Inflammatory macrophage treated with lipopolysaccharide for 1 hour (primary cell): ENCODE measurements around the gene DCLK2.

Experiments used
- DNase-seq, 2 donors: peaks; one replicate each; pipeline ENCODE4 v3.0.0-alpha.2; 2020 to 2022

The DCLK2 gene

DNA sequence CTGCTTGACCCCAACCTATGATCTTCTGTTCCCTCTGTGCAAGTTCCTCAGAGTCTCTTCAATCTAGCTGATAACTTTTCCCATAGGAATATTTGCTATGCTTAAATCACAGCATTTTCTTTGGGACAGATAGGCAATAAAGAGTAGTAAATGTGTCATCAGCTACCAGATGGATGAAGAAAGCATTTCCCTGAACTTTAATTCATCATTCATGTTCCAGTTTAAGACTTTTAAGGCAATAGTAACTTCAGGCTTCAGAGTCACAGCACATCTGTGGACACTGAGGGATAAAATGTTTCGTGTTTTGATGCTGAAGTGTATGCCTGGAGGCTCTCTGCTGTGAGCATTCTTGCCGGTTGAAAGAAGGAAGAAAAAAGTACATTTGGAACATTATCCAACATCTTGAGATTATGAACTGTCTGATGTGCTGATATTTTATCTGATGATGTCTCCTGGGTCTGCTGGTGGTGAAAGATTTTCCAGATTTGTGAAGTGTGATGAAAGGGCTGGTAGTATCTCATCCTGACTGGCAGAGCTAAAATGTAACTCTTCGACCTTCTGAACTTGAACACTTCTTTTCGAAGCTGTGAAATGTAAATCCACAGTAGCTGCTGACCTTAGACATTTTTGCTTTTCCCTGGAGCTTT is 133.7 kb downstream of the DCLK2 start:
- no peak for DNase-seq

DNA sequence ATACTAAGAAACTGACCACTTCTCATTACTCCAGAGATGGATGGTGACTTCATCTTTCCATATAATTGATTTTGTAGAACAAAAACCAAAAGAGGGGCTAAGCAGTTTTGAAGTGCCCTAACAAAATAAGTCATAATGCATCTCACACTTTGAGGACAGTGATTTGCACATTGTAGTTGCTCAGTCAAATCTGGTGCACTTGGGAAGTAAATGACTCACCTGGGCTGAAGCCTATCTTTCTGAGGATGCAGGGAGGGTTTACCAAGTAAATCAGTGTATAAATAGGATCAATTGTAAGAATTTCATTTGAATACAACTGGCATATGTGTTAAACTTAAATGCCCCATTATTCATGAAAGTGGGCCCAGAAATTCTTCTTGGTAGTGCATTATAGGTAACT is 134.2 kb downstream of the DCLK2 start:
- no peak for DNase-seq

GRCh38 chr4:150212927-150213326 is 134.7 kb downstream of the DCLK2 start:
- DNase-seq = no peak

- no peak for DNase-seq
Measured at GRCh38 chr4:150215601-150216000, 137.4 kb downstream of the DCLK2 start.

GRCh38 chr4:150216726-150217125 is 138.5 kb downstream of the DCLK2 start:
- DNase-seq = no peak

DNA sequence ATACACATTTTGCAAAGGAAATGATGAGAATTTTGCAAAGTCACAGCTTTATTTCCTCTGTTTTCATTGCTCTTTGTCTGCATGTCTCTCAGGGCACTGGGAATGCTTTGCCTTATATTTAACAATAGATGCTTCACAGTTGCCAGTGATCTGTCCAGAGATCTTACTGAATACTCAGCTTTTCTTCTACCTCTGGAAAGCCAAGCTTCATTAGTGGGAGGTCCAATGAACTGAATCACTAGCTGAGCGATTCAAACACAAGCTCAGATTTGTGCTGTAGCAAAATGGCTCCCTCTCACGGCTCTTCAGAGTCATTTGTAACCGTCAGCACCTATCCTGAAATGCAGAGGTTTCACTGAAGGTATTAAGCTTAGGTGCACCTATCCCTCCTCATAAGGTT is 138.9 kb downstream of the DCLK2 start:
- no peak for DNase-seq

- no peak for DNase-seq
Measured at GRCh38 chr4:150217808-150218207, 139.6 kb downstream of the DCLK2 start.

DNA sequence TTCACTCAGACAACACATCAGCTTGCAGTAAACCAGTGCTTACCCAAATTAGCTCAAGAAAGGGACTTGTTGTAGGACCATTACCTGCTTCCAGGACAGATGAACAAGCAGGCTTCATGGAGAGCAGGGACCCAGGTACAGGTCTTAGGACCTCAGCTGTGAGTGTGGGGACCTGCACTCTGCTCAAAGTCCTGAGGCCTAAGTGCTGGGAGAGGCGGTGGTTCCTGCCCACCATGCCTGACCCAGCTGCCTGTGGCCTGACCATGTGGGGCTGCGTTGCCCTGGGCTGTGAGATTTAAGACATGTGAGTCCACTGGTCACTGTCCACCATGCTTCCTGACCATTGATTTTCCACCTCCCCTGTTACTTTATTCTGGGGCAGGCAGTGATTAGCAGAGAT is 140.2 kb downstream of the DCLK2 start:
- no peak for DNase-seq

GRCh38 chr4:150219841-150220240 is 141.6 kb downstream of the DCLK2 start:
- no peak for DNase-seq

DNA sequence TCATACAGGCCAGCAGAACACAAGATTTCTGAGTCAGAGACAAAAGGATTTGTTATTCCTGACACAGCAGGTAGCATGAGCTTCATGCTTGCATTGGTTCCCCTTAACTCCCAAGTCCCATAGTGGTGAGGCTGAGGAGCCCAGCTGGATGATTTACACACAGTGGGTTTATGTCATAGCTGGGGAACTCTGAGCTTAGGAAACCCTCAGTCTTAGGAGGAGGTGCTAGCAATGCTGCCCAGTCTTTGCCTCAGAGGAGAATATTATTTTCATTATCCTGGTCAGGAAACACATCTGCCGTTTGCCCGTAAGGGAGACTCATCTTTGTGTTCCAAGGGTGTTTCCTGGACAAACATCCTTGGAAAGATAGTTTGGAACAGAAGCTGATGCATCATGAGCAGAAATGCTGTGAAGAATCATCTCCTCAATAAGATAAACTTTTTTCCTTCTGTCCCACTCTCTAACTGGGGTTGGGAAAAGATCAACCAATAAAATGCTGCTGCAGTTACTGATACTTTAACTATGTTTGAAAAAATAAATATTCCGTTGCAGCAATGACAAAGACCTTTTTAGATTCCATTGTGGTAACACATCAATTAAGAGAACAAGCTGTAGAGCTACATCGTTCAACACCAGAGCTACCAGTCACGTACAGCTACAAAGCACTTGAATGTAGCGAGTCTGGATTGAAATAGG is 146.8 kb downstream of the DCLK2 start:
- DNase-seq = peak; percentile 36 to 59

- no peak for DNase-seq
Measured at GRCh38 chr4:150229520-150229919, 151.3 kb downstream of the DCLK2 start.

DNA sequence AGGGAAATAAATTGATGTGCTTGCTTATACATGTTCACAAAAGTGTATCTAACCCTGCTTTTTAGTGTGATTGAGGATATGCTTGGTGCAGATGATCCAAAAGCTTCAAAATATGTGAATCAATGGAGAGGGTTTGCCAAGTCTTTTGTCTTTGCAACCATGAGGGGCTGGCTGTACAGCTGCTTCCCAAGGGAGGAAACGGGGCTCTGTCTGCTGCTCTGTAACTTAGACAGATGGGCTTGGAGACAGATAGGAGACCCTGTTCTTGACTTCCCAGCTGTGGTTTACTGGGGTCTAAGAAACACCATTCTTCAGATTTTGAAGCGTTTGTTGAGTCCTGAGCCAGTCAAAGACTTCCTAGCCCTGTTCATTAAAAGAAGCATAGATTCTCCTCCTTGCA is 152.3 kb downstream of the DCLK2 start:
- no peak for DNase-seq

DNA sequence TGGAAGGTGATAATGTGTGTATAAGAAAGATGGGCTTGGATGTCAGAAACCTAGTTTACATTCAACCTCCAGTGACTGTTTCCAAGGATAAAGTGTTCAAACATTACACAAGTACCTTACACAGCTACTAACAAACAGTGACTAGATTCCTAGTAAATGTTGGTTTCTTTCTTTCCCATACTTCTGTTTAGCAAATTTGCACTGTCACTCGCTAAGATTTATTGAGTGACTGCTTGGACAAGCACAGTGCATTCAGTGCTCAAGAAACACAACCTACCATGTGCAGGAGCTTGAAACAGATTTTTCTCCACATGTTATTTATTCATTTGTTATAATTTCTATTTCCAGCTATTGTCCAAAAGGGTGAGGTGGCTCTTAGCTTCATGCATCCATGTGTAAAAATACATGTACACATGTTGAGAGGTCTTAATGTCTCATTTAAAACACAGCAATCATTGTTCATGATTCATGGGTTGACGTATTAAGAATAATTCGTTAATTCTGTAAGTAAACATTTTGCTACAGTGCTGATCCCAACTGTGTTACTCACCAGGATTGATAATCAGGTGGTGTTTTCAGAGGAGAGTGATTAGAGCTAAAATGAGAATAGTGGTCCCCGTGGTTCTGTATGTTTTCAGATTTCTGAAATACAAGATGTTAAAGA is 153.0 kb downstream of the DCLK2 start:
- no peak for DNase-seq

GRCh38 chr4:150232029-150232428 is 153.8 kb downstream of the DCLK2 start:
- no peak for DNase-seq

DNA sequence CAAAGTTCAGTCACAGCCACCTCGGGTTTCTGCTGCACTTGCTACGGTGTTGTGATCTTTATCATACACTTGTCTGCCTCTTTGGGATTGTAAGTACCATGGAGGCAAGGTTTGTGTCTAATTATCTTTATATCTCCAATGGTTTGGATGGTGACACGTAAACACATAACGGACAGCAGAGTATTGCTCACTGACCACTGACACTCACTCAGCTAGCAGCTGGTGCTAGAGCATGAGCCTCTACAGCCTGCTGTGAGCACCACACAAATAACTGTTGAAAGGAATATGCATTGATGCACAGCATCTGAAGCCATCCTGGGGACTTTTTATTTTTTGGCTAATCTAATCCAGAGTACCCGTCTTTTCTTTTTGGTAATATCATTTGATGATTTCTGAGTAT is 156.0 kb downstream of the DCLK2 start:
- no peak for DNase-seq

- no peak for DNase-seq
Measured at GRCh38 chr4:150235317-150235716, 157.1 kb downstream of the DCLK2 start.

DNA sequence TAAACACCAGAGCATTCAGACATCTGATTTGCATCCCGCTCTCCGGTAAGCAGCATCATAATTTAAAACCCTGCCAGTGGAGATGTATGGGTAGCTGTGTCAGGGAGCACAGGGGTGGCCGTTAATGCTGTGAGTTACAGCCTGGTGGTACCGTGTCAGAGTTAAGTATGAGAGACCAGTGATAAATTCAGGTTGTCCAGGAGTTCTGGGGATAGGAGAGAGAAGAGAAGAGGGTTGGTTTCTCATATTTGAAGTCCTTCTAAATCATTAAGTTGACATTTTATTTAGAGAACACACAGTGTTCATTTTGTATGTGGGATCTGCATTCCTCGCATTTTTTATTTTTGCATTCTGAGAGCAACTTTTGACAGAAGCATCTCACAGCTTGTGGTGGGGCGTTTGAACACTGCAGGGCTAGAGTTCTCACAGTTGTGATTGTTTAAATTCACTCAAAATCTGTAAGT is 157.6 kb downstream of the DCLK2 start:
- no peak for DNase-seq

DNA sequence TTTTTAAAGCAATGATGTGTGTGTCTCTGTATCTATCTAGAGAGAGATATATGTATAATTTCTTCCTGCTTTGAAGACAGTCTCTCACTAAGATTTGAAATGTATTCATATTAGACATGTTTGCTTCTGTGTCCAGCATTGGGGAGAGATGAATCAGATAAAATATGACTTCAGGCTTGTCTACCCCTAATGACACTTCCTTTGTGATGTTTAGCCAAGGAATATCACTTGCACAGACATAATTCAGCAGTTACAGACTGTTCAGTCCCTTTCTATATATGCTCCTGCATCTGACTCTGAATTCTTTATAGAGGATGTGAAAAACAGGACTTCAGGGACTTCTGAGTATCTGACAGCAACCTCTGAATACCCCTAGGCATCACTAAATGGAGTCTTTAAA is 158.4 kb downstream of the DCLK2 start:
- no peak for DNase-seq

- no peak for DNase-seq
Measured at GRCh38 chr4:150237110-150237872, 159.0 kb downstream of the DCLK2 start.

DNA sequence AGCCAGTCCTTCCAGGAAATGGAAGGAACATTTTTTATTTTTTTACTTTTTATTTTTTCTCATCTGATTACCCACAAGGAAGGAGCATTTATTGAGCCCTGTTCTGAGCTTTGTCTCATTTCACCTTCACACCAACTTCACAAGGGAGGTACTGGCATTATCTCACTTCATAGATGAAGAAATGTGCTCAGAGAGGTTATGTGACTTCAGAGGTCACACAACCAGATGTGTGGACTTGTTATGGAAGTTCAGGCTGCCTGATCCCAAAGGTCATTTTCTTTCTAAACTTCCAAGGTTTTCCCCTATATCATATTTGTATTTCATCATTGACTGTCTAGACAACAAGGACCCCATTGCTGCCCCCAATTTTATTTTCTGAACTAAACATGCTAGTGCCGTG is 160.3 kb downstream of the DCLK2 start:
- no peak for DNase-seq

- DNase-seq = no peak
Measured at GRCh38 chr4:150240011-150240410, 161.8 kb downstream of the DCLK2 start.

DNA sequence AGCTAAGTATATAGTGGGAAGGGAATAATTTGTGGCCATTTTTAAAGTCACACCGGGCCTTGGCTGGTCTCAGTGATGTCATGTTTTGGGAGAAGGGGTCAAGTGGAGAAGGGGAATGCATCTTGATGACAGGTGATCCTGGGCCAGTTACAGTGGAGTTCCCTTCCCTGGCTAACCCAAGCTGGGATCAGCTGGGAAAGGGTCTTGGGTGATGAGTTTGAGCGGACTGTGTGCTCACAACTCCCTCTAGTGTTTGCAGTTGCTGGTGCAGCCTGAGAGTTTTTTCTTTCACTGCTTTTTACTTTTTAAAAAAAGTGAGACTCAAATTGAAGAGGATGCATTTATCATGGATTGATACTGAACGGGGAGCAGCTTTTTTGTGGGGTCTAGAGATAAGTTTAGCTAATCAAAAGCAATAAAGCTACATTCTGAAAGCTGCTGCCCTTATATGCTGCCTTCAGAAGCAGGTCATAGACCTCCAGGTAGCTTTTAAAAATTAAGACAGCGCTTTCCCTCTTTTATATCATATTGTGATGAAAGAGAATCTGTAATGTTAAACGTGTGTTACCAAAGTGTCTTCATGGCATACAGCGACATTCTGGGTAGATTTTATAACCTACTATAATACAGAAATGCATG is 164.7 kb downstream of the DCLK2 start:
- peak; percentile 4 to 58 for DNase-seq

GRCh38 chr4:150243932-150244331 is 165.7 kb downstream of the DCLK2 start:
- DNase-seq = no peak
